ENCODE results near the gene GPR45. TPM values are rescaled to one million over a fixed set of nuclear protein-coding genes. Genes with fewer than 3 reads are reported as not detected.

The GPR45 gene
- total RNA-seq (ENCODE audit: low replicate concordance), result not detected in 2 replicates

GRCh38 chr2:105241443-105241842 lies at the start of gene GPR45:
Gene GPR45, plus strand, starts transcription at chr2:105241743. Its CDS starts 116 bp downstream, at chr2:105241859.
- no peak for DNase-seq (ENCODE audit: low read depth)
- no peak for TF ChIP-seq CTCF (IDR thresholded peaks at IDR 0.05; ENCODE audit: insufficient read depth, low read length)
- no peak within 1 kb of the TSS for H3K4me3 ChIP-seq (ENCODE audit: low read depth, low read length)

- H3K4me3 ChIP-seq (ENCODE audit: low read depth, low read length), result no peak overlapping the region
- DNase-seq (ENCODE audit: low read depth), result no peak
These were observed 47.4 kb upstream of the GPR45 start for GRCh38 chr2:105194022-105194675.

GRCh38 chr2:105196651-105197050 lies 44.9 kb upstream of the GPR45 start:
- H3K4me3 ChIP-seq (ENCODE audit: low read depth, low read length), result no peak overlapping the region
- TF ChIP-seq CTCF (IDR thresholded peaks at IDR 0.05; ENCODE audit: insufficient read depth, low read length), result no peak
- DNase-seq (ENCODE audit: low read depth), result no peak

More at GRCh38 chr2:105194022-105194675, 47.4 kb upstream of the GPR45 start:
- no peak for TF ChIP-seq CTCF (IDR thresholded peaks at IDR 0.05; ENCODE audit: insufficient read depth, low read length)

- TF ChIP-seq CTCF (IDR thresholded peaks at IDR 0.05; ENCODE audit: insufficient read depth, low read length), result no peak
- DNase-seq (ENCODE audit: low read depth), result no peak
These were observed 25.9 kb upstream of the GPR45 start for GRCh38 chr2:105215586-105216192.

GRCh38 chr2:105220604-105221003 lies 20.9 kb upstream of the GPR45 start:
- no peak overlapping the region for H3K4me3 ChIP-seq (ENCODE audit: low read depth, low read length)
- no peak for DNase-seq (ENCODE audit: low read depth)
- TF ChIP-seq CTCF (IDR thresholded peaks at IDR 0.05; ENCODE audit: insufficient read depth, low read length), result no peak

More at GRCh38 chr2:105215586-105216192, 25.9 kb upstream of the GPR45 start:
- H3K4me3 ChIP-seq (ENCODE audit: low read depth, low read length), result no peak overlapping the region

GRCh38 chr2:105224444-105224843 lies 17.1 kb upstream of the GPR45 start:
- no peak overlapping the region for H3K4me3 ChIP-seq (ENCODE audit: low read depth, low read length)
- DNase-seq (ENCODE audit: low read depth), result no peak
- no peak for TF ChIP-seq CTCF (IDR thresholded peaks at IDR 0.05; ENCODE audit: insufficient read depth, low read length)

Measured in fibroblast of the aortic adventitia (primary cell).